Measurements from ENCODE around the gene ANKS1B.

Gene ANKS1B

GRCh38 chr12:99985129-99985570, 414 bp upstream of the ANKS1B start:
- no peak for DNase-seq
- Histone ChIP-seq H3K36me3 (replicated peaks) (no peaks in the 10 kb centered on the region), H3K4me3 (ENCODE audit: low read depth, low read length) (peak overlapping the region; percentile 55), H3K27me3 (replicated peaks) (peaks cover 19% of the 10 kb centered on the region), H3K27ac (no peak overlapping the region)
- TF ChIP-seq CTCF (IDR thresholded peaks at IDR 0.05; ENCODE audit: low read depth, low read length, missing control alignments): no peak
- in situ Hi-C loops (cut with HindIII; ENCODE audit: low pct_ligation_motif_present, low sequenced_read_pairs): no loop called here

GRCh38 chr12:99983456-99984258, 1.1 kb downstream of the ANKS1B start:
- DNase-seq: no peak
- TF ChIP-seq CTCF (IDR thresholded peaks at IDR 0.05; ENCODE audit: low read depth, low read length, missing control alignments): no peak
- H3K4me3 ChIP-seq (ENCODE audit: low read depth, low read length): no peak overlapping the region
- in situ Hi-C loops (cut with HindIII; ENCODE audit: low pct_ligation_motif_present, low sequenced_read_pairs): no loop called here
- no peak overlapping the region for H3K27ac ChIP-seq
- H3K27me3 ChIP-seq (replicated peaks): peaks cover 19% of the 10 kb centered on the region
- no peaks in the 10 kb centered on the region for H3K36me3 ChIP-seq (replicated peaks)

GRCh38 chr12:99981639-99982190, 3.0 kb downstream of the ANKS1B start:
- Histone ChIP-seq H3K27ac (no peak overlapping the region), H3K27me3 (replicated peaks) (peaks cover 19% of the 10 kb centered on the region), H3K36me3 (replicated peaks) (no peaks in the 10 kb centered on the region), H3K4me3 (ENCODE audit: low read depth, low read length) (no peak overlapping the region)
- no peak for DNase-seq
- TF ChIP-seq CTCF (IDR thresholded peaks at IDR 0.05; ENCODE audit: low read depth, low read length, missing control alignments): no peak
- in situ Hi-C loops (cut with HindIII; ENCODE audit: low pct_ligation_motif_present, low sequenced_read_pairs): no loop called here

GRCh38 chr12:99979471-99979870, 5.3 kb downstream of the ANKS1B start:
- in situ Hi-C loops (cut with HindIII; ENCODE audit: low pct_ligation_motif_present, low sequenced_read_pairs): no loop called here
- no peak for DNase-seq
- no peak for TF ChIP-seq CTCF (IDR thresholded peaks at IDR 0.05; ENCODE audit: low read depth, low read length, missing control alignments)
- Histone ChIP-seq H3K4me3 (ENCODE audit: low read depth, low read length) (no peak overlapping the region), H3K27ac (no peak overlapping the region), H3K36me3 (replicated peaks) (no peaks in the 10 kb centered on the region), H3K27me3 (replicated peaks) (peaks cover 15% of the 10 kb centered on the region)

- DNase-seq: no peak
- in situ Hi-C loops (cut with HindIII; ENCODE audit: low pct_ligation_motif_present, low sequenced_read_pairs): no loop called here
- TF ChIP-seq CTCF (IDR thresholded peaks at IDR 0.05; ENCODE audit: low read depth, low read length, missing control alignments): no peak
- Histone ChIP-seq H3K27ac (no peak overlapping the region), H3K4me3 (ENCODE audit: low read depth, low read length) (no peak overlapping the region), H3K27me3 (replicated peaks) (peaks cover 8% of the 10 kb centered on the region), H3K36me3 (replicated peaks) (no peaks in the 10 kb centered on the region)
Observed at GRCh38 chr12:99978152-99978551, 6.6 kb downstream of the ANKS1B start.

Data from brain microvascular endothelial cell (primary cell).